Vagina (tissue), 2 donors: ENCODE data around the gene ENO2. TPM values are rescaled to one million over a fixed set of nuclear protein-coding genes. Genes with fewer than 3 reads are reported as not detected.

ENCODE experiments used
- DNase-seq, 2 donors: peaks; one replicate each; pipeline ENCODE4 v3.0.0-alpha.2; 2017; ENCODE audit errors: extremely low spot score in 2 of 2
- H3K27ac ChIP-seq: fragments of 200-600 bp; sonication (generic); one replicate; pipeline ENCODE4 v1.5.1; 2019
- H3K27me3 ChIP-seq: fragments of 200-600 bp; sonication (generic); one replicate; pipeline ENCODE4 v1.5.1; 2019
- H3K36me3 ChIP-seq, 2 donors: fragments of 200-600 bp; sonication (generic); one replicate each; pipeline ENCODE4 v1.5.1; 2017 to 2019
- H3K4me1 ChIP-seq: fragments of 200-600 bp; sonication (generic); one replicate; pipeline ENCODE4 v1.5.1; 2019
- H3K4me3 ChIP-seq, 2 donors: fragments of 200-600 bp; sonication (generic); 1 replicate in 1 of 2; 2 replicates in 1 of 2; pipeline ENCODE4 v1.5.1; 2016 to 2019
- H3K9me3 ChIP-seq: fragments of 200-600 bp; sonication (generic); one replicate; pipeline ENCODE4 v1.5.1; 2019
- CTCF ChIP-seq, 3 experiments: fragments of 450-650 bp in 2 of 3; fragments of 200-600 bp in 1 of 3; sonication (generic) in 1 of 3; IDR thresholded peaks; one replicate each; pipeline ENCODE4 v1.5.1; 2017 to 2019; ENCODE audit warnings: antibody characterized with exemption in 3 of 3, mild to moderate bottlenecking in 2 of 3, moderate library complexity in 2 of 3
- POLR2A ChIP-seq, 2 donors: fragments of 450-650 bp; IDR thresholded peaks; one replicate each; pipeline ENCODE4 v1.6.1; 2017; ENCODE audit warnings: antibody characterized with exemption in 2 of 2, mild to moderate bottlenecking in 2 of 2, moderate library complexity in 2 of 2
- POLR2AphosphoS5 ChIP-seq, 2 donors: sonication (generic); formaldehyde crosslinking; IDR thresholded peaks; one replicate each; pipeline ENCODE4 v1.9.0; 2017; ENCODE audit warnings: antibody characterized with exemption in 2 of 2, mild to moderate bottlenecking in 2 of 2, low read depth in 1 of 2; ENCODE audit not compliant: insufficient read depth in 1 of 2
- intact Hi-C: fragments of 100-400 bp; cut with DNase I; formaldehyde crosslinking; loops from one replicate; pipeline ENCODE4 v1.15.1; 2023
- total RNA-seq: library from RNA; depleted of rRNA; stranded (reverse); fragments of >200 nt; gene quantifications from one replicate; pipeline ENCODE4 v1.2.3, GENCODE V29; 2016

The ENO2 gene
- total RNA-seq, 1 donor from 2014 or later, result 20.1 TPM

- DNase-seq, result no peak
- H3K27me3 ChIP-seq, result no peaks in the 10 kb centered on the region
- no peaks in the 10 kb centered on the region for H3K9me3 ChIP-seq
- H3K4me1 ChIP-seq, result peaks cover 70% of the 10 kb centered on the region
- TF ChIP-seq CTCF (IDR thresholded peaks at IDR 0.05), result no peak
- TF ChIP-seq POLR2A (IDR thresholded peaks at IDR 0.05), result no peak
- TF ChIP-seq POLR2AphosphoS5 (IDR thresholded peaks at IDR 0.05; ENCODE audit: insufficient read depth in 1 of 2, low read depth in 1 of 2), result no peak
- H3K27ac ChIP-seq, result peak overlapping the region; percentile 34
- no peak overlapping the region for H3K4me3 ChIP-seq
- H3K36me3 ChIP-seq, result peaks cover 0 to 25% of the 10 kb centered on the region in 2 donors
- intact Hi-C loops, result no loop called here
These were observed 18.4 kb downstream of the ENO2 start for GRCh38 chr12:6932766-6933165.

GRCh38 chr12:6934110-6934509, 19.7 kb downstream of the ENO2 start:
- intact Hi-C loops, result no loop called here
- no peak for DNase-seq

GRCh38 chr12:6935371-6936193, 21.2 kb downstream of the ENO2 start:
- no peaks in the 10 kb centered on the region for H3K27me3 ChIP-seq
- H3K27ac ChIP-seq, result peak overlapping the region; percentile 34
- TF ChIP-seq POLR2AphosphoS5 (IDR thresholded peaks at IDR 0.05; ENCODE audit: insufficient read depth in 1 of 2, low read depth in 1 of 2) (no peak), POLR2A (IDR thresholded peaks at IDR 0.05) (no peak), CTCF (IDR thresholded peaks at IDR 0.05) (no peak)
- H3K36me3 ChIP-seq, result peaks cover 0 to 25% of the 10 kb centered on the region in 2 donors
- peaks cover 67% of the 10 kb centered on the region for H3K4me1 ChIP-seq
- H3K9me3 ChIP-seq, result no peaks in the 10 kb centered on the region
- H3K4me3 ChIP-seq, result no peak overlapping the region
- DNase-seq, result no peak
- intact Hi-C loops, result no loop called here

More at GRCh38 chr12:6934110-6934509, 19.7 kb downstream of the ENO2 start:
- Histone ChIP-seq H3K36me3 (peaks cover 0 to 25% of the 10 kb centered on the region in 2 donors), H3K4me3 (no peak overlapping the region), H3K27ac (peak overlapping the region; percentile 34), H3K9me3 (no peaks in the 10 kb centered on the region), H3K27me3 (no peaks in the 10 kb centered on the region), H3K4me1 (peaks cover 74% of the 10 kb centered on the region)
- TF ChIP-seq POLR2AphosphoS5 (IDR thresholded peaks at IDR 0.05; ENCODE audit: insufficient read depth in 1 of 2, low read depth in 1 of 2) (peak in 1 of 2 donors; percentile 30), CTCF (IDR thresholded peaks at IDR 0.05) (no peak), POLR2A (IDR thresholded peaks at IDR 0.05) (no peak)

GRCh38 chr12:6936194-6936635, 21.8 kb downstream of the ENO2 start:
- DNase-seq, result no peak
- Histone ChIP-seq H3K27ac (peak overlapping the region; percentile 94), H3K9me3 (no peaks in the 10 kb centered on the region), H3K4me1 (peaks cover 61% of the 10 kb centered on the region), H3K27me3 (no peaks in the 10 kb centered on the region), H3K36me3 (peaks cover 0 to 25% of the 10 kb centered on the region in 2 donors), H3K4me3 (no peak overlapping the region)
- intact Hi-C loops, result no loop called here
- TF ChIP-seq POLR2AphosphoS5 (IDR thresholded peaks at IDR 0.05; ENCODE audit: insufficient read depth in 1 of 2, low read depth in 1 of 2) (no peak), CTCF (IDR thresholded peaks at IDR 0.05) (no peak), POLR2A (IDR thresholded peaks at IDR 0.05) (no peak)
